Upper lobe of left lung (tissue), 6 donors: ENCODE data around the gene GPER1. TPM values are rescaled to one million over a fixed set of nuclear protein-coding genes. Genes with fewer than 3 reads are reported as not detected.

Experiments
- ATAC-seq, 2 donors: fragments of 200-7000 bp; cut with Tn5 transposase; one replicate each; pipeline ENCODE4 v1.9.1; 2022; ENCODE audit warnings: mild to moderate bottlenecking in 2 of 2, moderate library complexity in 2 of 2; ENCODE audit not compliant: low FRiP score in 2 of 2
- DNase-seq, 2 donors: peaks; one replicate each; pipeline ENCODE4 v3.0.0-alpha.2; 2019 to 2020
- H3K27ac ChIP-seq, 4 donors: fragments of 200-600 bp; sonication (generic); one replicate each; pipeline ENCODE4 v1.5.1; 2016 to 2019
- H3K27me3 ChIP-seq, 4 donors: fragments of 200-600 bp; sonication (generic); one replicate each; pipeline ENCODE4 v1.5.1; 2017 to 2019
- H3K36me3 ChIP-seq, 4 donors: fragments of 200-600 bp; sonication (generic); one replicate each; pipeline ENCODE4 v1.5.1; 2016 to 2019
- H3K4me1 ChIP-seq, 4 donors: fragments of 200-600 bp; sonication (generic); one replicate each; pipeline ENCODE4 v1.5.1; 2018 to 2019
- H3K4me3 ChIP-seq, 4 donors: fragments of 200-600 bp; sonication (generic); one replicate each; pipeline ENCODE4 v1.5.1; 2017 to 2019; ENCODE audit warnings: mild to moderate bottlenecking in 2 of 4, moderate library complexity in 1 of 4
- H3K9me3 ChIP-seq, 4 donors: fragments of 200-600 bp; sonication (generic); one replicate each; pipeline ENCODE4 v1.5.1; 2018 to 2019
- EP300 ChIP-seq, 4 donors: sonication (generic); formaldehyde crosslinking; IDR thresholded peaks; one replicate each; pipeline ENCODE4 v1.5.1; 2017; ENCODE audit warnings: antibody characterized with exemption in 4 of 4, control low read depth in 2 of 4
- POLR2A ChIP-seq, 4 donors: fragments of 450-650 bp; IDR thresholded peaks; one replicate each; pipeline ENCODE4 v1.5.1; 2016 to 2017; ENCODE audit warnings: antibody characterized with exemption in 4 of 4, mild to moderate bottlenecking in 2 of 4
- POLR2AphosphoS5 ChIP-seq, 2 donors: sonication (generic); formaldehyde crosslinking; IDR thresholded peaks; one replicate each; pipeline ENCODE4 v1.5.1; 2017; ENCODE audit warnings: antibody characterized with exemption in 2 of 2
- WGBS, 2 donors: methylation state at CpG; one replicate each; pipeline ENCODE4 v1.1.5; 2017 to 2018; 5-methylcytosine and 5-hydroxymethylcytosine counted together
- total RNA-seq, 6 donors: library from RNA; depleted of rRNA in 4 of 6; stranded (reverse); fragments of >200 nt in 4 of 6; gene quantifications; one replicate each; pipeline versions ENCODE4 v1.1.0 to v1.2.1, GENCODE V29; 2016 to 2021
- TF ChIP-seq, protein P1 (sequence below), 6 experiments: fragments of 450-650 bp in 4 of 6; fragments of 200-600 bp in 2 of 6; sonication (generic) in 2 of 6; IDR thresholded peaks; one replicate each; pipeline ENCODE4 v1.5.1; 2016 to 2019; ENCODE audit warnings: antibody characterized with exemption in 6 of 6
- donor health status: DM: no; HTN: no; CAD: no; lungs with moderate emphysema.
- donor health status: DM: no; HTN: yes; CAD: no; lungs with severe emphysema.

Gene GPER1
- total RNA-seq, 6 donors from 2014 or later: 6.5 to 24.7 (median 8.5) TPM

DNA sequence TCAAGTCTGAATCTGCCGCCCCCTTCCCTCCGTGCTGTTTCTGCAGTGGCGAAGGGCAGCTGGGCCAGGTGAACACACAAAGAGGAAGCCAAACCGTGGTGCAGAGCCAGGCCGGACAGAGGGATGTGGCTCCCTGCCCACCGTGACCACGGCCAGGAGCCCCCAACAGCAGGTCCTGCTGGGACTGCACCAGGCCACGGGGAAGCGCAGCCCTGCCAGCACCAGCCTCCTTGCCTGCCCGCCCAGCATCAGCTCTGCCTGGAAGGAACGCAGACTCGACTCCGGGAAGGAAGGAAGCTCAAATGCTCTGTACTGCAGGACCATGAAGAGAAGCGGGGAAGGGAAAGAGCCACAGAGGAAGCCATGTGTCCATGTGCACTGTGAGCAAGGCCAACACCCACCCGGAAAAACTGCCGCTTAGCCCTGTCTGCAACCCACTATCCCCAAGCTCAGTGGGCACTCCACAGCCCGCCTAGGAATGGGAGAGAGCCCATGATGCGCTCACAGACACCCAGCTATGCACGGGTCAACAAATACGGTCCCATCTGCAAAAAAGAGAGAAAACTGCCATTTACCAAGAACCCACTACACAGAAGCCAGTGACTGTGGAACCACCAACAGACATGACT lies 19.0 kb downstream of the GPER1 start:
- no peaks in the 10 kb centered on the region for H3K9me3 ChIP-seq
- no peak for ATAC-seq
- TF ChIP-seq, protein P1, sequence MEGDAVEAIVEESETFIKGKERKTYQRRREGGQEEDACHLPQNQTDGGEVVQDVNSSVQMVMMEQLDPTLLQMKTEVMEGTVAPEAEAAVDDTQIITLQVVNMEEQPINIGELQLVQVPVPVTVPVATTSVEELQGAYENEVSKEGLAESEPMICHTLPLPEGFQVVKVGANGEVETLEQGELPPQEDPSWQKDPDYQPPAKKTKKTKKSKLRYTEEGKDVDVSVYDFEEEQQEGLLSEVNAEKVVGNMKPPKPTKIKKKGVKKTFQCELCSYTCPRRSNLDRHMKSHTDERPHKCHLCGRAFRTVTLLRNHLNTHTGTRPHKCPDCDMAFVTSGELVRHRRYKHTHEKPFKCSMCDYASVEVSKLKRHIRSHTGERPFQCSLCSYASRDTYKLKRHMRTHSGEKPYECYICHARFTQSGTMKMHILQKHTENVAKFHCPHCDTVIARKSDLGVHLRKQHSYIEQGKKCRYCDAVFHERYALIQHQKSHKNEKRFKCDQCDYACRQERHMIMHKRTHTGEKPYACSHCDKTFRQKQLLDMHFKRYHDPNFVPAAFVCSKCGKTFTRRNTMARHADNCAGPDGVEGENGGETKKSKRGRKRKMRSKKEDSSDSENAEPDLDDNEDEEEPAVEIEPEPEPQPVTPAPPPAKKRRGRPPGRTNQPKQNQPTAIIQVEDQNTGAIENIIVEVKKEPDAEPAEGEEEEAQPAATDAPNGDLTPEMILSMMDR (IDR thresholded peaks at IDR 0.05): no peak
- TF ChIP-seq EP300 (IDR thresholded peaks at IDR 0.05) (no peak), POLR2AphosphoS5 (IDR thresholded peaks at IDR 0.05) (no peak), POLR2A (IDR thresholded peaks at IDR 0.05) (no peak)
- no peak overlapping the region for H3K27ac ChIP-seq
- no peaks in the 10 kb centered on the region for H3K27me3 ChIP-seq
- H3K36me3 ChIP-seq: no peaks in the 10 kb centered on the region
- no peaks in the 10 kb centered on the region for H3K4me1 ChIP-seq
- WGBS, 2 donors: 82 to 89% methylated on average over 13 to 20 of the region's 20 CpGs
- H3K4me3 ChIP-seq: no peak overlapping the region
- peak in 1 of 2 donors; percentile 66 for DNase-seq

DNA sequence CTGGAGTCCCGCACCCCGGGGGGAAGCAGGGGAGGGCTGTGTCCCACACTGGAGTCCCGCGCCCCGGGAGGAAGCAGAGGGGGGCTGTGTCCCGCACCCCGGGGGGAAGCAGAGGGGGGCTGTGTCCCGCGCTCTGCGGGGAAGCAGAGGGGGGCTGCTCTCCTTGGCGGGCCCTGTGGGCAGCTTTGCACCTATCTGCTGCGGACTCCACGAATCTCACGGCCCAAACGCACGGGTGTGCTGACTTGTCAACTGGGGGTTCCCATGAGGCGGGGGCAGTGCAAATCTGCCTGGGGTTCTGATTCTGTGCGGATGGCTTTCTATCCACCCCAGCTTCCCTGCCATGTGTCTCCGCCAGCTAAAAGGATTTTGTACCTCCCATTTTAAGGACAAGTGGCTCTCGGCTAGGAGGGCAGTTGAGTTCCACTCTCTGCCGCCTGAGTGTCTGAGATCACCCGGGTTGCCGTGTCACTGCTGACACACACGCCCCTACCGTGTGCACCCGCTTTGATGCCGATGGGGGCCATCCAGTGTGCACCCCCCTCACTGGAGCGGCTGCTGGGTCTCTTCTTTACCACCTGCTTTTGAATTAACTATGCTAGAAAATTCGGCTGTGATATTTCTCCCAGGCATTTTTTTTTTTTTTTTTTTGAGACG lies 20.5 kb downstream of the GPER1 start:
- WGBS, 2 donors: 72 to 79% methylated on average over 11 to 20 of the region's 30 CpGs
- ATAC-seq: no peak
- no peak for TF ChIP-seq EP300 (IDR thresholded peaks at IDR 0.05)
- TF ChIP-seq, protein P1 (IDR thresholded peaks at IDR 0.05): no peak
- TF ChIP-seq POLR2AphosphoS5 (IDR thresholded peaks at IDR 0.05): no peak
- no peak for TF ChIP-seq POLR2A (IDR thresholded peaks at IDR 0.05)

DNA sequence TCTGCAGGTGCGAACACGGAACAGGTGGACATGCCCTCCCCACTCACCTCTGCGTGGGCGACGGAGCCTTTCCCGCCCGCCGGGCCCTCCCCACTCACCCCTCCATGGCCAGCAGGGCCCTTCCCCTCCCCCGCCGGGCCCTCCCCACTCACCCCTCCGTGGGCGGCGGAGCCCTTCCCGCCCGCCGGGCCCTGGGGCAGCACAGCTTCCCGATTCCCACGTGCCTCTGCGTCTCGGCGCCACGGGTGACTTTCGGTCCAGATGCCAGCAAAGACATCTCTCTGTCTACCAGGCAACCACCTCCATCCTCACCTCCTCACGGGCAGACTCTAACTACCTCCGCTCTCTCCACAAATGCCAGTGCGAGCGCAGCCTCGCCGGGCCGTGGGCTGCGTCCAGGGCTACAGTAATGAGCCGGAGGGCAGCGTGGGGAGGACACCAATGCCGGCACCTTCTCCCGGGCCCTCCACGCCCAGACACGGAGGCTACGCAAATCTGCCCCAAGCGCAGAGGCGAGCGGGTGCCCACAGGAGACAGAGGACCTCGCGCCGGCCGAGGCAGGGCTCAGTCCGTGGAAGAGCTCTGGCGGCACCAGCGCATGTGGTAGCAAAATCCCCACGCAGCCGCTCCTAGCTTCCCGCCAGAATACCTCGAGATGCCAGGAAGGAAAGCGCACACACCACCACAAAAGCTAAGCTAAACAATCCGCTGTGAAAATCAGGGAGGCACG lies 21.8 kb downstream of the GPER1 start:
- ATAC-seq: no peak
- WGBS, 2 donors: 94% methylated on average over 41 to 43 of the region's 55 CpGs
- TF ChIP-seq, protein P1 (IDR thresholded peaks at IDR 0.05): no peak
- TF ChIP-seq POLR2AphosphoS5 (IDR thresholded peaks at IDR 0.05): no peak
- TF ChIP-seq EP300 (IDR thresholded peaks at IDR 0.05): no peak
- TF ChIP-seq POLR2A (IDR thresholded peaks at IDR 0.05): no peak

More for the DNA sequence above, 20.5 kb downstream of the GPER1 start:
- Histone ChIP-seq H3K4me3 (no peak overlapping the region), H3K27ac (no peak overlapping the region), H3K36me3 (peaks cover 0 to 7% (median 0%) of the 10 kb centered on the region in 4 donors), H3K9me3 (no peaks in the 10 kb centered on the region), H3K4me1 (no peaks in the 10 kb centered on the region), H3K27me3 (no peaks in the 10 kb centered on the region)
- DNase-seq: peak; percentile 43 to 72

DNA sequence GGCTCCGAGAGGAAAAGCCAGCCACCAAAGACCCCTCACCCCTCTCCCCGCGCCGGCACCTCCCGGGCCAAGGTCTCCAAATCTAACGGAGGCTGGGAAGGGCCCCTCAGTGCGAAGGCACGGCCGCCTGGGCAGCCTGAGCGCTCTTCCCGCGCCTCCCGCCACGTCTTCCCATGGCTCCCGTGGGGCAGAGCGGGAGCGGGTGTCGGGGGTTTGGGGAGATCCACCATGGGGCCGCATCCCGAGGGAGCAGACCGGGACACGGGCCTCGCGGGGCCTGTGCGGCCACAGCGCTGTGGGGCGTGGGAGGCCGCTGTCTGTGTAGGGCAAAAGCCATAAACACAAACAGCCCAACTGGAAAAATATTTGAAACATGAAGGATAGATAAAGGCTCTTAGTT lies 22.4 kb downstream of the GPER1 start:
- Histone ChIP-seq H3K4me3 (no peak overlapping the region), H3K4me1 (no peaks in the 10 kb centered on the region), H3K9me3 (no peaks in the 10 kb centered on the region), H3K27me3 (no peaks in the 10 kb centered on the region), H3K36me3 (peaks cover 0 to 7% (median 0%) of the 10 kb centered on the region in 4 donors), H3K27ac (no peak overlapping the region)
- TF ChIP-seq POLR2A (IDR thresholded peaks at IDR 0.05) (no peak), POLR2AphosphoS5 (IDR thresholded peaks at IDR 0.05) (no peak), EP300 (IDR thresholded peaks at IDR 0.05) (no peak)
- TF ChIP-seq, protein P1 (IDR thresholded peaks at IDR 0.05): no peak
- ATAC-seq (peak in 1 of 2 donors; percentile 14), DNase-seq (peak in 1 of 2 donors; percentile 78)
- WGBS, 2 donors: 90 to 97% methylated on average over 27 to 28 of the region's 28 CpGs

More for the DNA sequence above, 21.8 kb downstream of the GPER1 start:
- Histone ChIP-seq H3K36me3 (peaks cover 0 to 7% (median 0%) of the 10 kb centered on the region in 4 donors), H3K9me3 (no peaks in the 10 kb centered on the region), H3K27me3 (no peaks in the 10 kb centered on the region), H3K4me3 (no peak overlapping the region), H3K4me1 (no peaks in the 10 kb centered on the region), H3K27ac (no peak overlapping the region)
- DNase-seq: peak in 1 of 2 donors; percentile 72
